HEK293 (cell line): ENCODE data around the gene BIN1.

Source experiments
- HOXA7 ChIP-seq: sonication (generic); formaldehyde crosslinking; IDR thresholded peaks from 2 replicates; pipeline ENCODE4 v1.8.1; 2022; ENCODE audit warnings: missing genetic modification reagents, borderline replicate concordance
- KLF1 ChIP-seq: fragments of 450-650 bp; formaldehyde crosslinking; IDR thresholded peaks from 2 replicates; pipeline ENCODE4 v1.5.1; 2016; ENCODE audit warnings: missing biosample characterization, missing genetic modification characterization
- KLF10 ChIP-seq: fragments of 450-650 bp; IDR thresholded peaks from 2 replicates; pipeline ENCODE4 v1.5.1; 2018; ENCODE audit warnings: missing biosample characterization, mild to moderate bottlenecking, missing genetic modification characterization
- MEIS1 ChIP-seq: sonication (generic); formaldehyde crosslinking; IDR thresholded peaks from 2 replicates; pipeline ENCODE4 v1.8.1; 2022; ENCODE audit warnings: missing genetic modification reagents, mild to moderate bottlenecking, borderline replicate concordance
- MYNN ChIP-seq: fragments of 450-650 bp; formaldehyde crosslinking; IDR thresholded peaks from 2 replicates; pipeline ENCODE4 v1.5.1; 2016; ENCODE audit warnings: missing biosample characterization, missing genetic modification characterization, borderline replicate concordance
- ZBTB20 ChIP-seq: fragments of 450-650 bp; formaldehyde crosslinking; IDR thresholded peaks from 2 replicates; pipeline ENCODE4 v1.5.1; 2016; ENCODE audit warnings: missing biosample characterization, missing genetic modification characterization
- ZNF169 ChIP-seq: fragments of 450-650 bp; formaldehyde crosslinking; IDR thresholded peaks from 2 replicates; pipeline ENCODE4 v1.5.1; 2016; ENCODE audit warnings: missing biosample characterization, missing genetic modification characterization
- ZNF747 ChIP-seq: fragments of 450-650 bp; formaldehyde crosslinking; IDR thresholded peaks from 2 replicates; pipeline ENCODE4 v1.5.1; 2016; ENCODE audit warnings: missing biosample characterization, missing genetic modification characterization
- TF ChIP-seq, protein P1 (sequence below): fragments of 450-650 bp; formaldehyde crosslinking; IDR thresholded peaks from 2 replicates; pipeline ENCODE4 v1.5.1; 2016; ENCODE audit warnings: missing biosample characterization, missing genetic modification characterization
- TF ChIP-seq, protein P2 (sequence below): sonication (generic); formaldehyde crosslinking; IDR thresholded peaks from 2 replicates; pipeline ENCODE4 v1.8.1; 2022; ENCODE audit warnings: mild to moderate bottlenecking, moderate library complexity, missing genetic modification reagents
- TF ChIP-seq, protein P3 (sequence below): fragments of 450-650 bp; formaldehyde crosslinking; IDR thresholded peaks from 2 replicates; pipeline ENCODE4 v1.5.1; 2016; ENCODE audit warnings: missing biosample characterization, missing genetic modification characterization
- TF ChIP-seq, protein P4 (sequence below): fragments of 450-650 bp; IDR thresholded peaks from 2 replicates; pipeline ENCODE4 v1.5.1; 2018; ENCODE audit warnings: missing biosample characterization, missing genetic modification characterization
- TF ChIP-seq, protein P5 (sequence below): fragments of 450-650 bp; formaldehyde crosslinking; IDR thresholded peaks from 2 replicates; pipeline ENCODE4 v1.5.1; 2016; ENCODE audit warnings: missing biosample characterization, missing genetic modification characterization
- TF ChIP-seq, protein P6 (sequence below): fragments of 450-650 bp; formaldehyde crosslinking; IDR thresholded peaks from 2 replicates; pipeline ENCODE4 v1.5.1; 2016; ENCODE audit warnings: missing biosample characterization, missing genetic modification characterization

DNA sequence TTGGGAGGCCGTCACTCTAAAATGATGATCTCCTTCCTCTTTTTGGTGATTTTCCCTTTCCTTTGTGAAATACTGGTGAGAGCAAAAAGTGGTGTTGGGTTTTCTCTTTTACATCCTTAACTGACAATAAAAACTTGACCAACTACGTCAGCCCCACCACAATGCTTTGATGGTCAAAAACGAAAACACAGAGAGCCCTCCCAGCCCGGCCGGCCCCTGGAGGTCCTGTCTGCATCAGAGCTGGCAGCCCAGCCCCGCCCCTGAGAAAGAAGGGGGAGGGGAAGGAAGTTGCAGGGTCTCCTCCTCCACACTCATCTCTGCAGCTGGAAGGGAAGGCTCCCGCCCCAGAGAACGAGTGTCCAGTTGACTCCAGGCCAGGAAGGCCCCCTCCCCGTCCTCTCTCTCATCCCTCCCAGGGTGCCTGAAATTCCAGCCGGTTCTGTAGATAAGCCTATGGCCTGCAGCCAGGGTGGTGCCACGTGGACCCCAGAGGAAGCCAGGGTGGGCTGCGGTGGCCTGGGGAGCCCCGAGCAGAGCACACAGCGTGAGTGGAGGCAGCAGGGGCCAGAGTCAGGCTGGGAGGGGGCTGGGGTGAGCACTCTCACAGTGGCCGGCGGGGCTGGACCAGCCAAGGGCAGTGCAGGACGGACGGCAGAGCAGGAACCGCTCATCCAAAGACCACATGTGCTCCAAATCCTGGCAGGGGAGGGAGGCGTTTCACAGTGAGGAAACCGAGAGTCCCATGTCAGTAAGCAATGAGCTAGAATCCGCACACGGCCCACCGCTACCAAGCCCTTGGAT is 19.8 kb downstream of the BIN1 start:
- TF ChIP-seq, protein P1, sequence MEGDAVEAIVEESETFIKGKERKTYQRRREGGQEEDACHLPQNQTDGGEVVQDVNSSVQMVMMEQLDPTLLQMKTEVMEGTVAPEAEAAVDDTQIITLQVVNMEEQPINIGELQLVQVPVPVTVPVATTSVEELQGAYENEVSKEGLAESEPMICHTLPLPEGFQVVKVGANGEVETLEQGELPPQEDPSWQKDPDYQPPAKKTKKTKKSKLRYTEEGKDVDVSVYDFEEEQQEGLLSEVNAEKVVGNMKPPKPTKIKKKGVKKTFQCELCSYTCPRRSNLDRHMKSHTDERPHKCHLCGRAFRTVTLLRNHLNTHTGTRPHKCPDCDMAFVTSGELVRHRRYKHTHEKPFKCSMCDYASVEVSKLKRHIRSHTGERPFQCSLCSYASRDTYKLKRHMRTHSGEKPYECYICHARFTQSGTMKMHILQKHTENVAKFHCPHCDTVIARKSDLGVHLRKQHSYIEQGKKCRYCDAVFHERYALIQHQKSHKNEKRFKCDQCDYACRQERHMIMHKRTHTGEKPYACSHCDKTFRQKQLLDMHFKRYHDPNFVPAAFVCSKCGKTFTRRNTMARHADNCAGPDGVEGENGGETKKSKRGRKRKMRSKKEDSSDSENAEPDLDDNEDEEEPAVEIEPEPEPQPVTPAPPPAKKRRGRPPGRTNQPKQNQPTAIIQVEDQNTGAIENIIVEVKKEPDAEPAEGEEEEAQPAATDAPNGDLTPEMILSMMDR (tag by site-specific recombination): no peak
- TF ChIP-seq, protein P2, sequence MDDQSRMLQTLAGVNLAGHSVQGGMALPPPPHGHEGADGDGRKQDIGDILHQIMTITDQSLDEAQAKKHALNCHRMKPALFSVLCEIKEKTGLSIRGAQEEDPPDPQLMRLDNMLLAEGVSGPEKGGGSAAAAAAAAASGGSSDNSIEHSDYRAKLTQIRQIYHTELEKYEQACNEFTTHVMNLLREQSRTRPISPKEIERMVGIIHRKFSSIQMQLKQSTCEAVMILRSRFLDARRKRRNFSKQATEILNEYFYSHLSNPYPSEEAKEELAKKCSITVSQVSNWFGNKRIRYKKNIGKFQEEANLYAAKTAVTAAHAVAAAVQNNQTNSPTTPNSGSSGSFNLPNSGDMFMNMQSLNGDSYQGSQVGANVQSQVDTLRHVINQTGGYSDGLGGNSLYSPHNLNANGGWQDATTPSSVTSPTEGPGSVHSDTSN (CRISPR knock-in tag): no peak
- no peak for TF ChIP-seq MEIS1
- no peak for TF ChIP-seq KLF10 (tag by site-specific recombination)
- TF ChIP-seq HOXA7 (CRISPR knock-in tag): no peak
- TF ChIP-seq, protein P3, sequence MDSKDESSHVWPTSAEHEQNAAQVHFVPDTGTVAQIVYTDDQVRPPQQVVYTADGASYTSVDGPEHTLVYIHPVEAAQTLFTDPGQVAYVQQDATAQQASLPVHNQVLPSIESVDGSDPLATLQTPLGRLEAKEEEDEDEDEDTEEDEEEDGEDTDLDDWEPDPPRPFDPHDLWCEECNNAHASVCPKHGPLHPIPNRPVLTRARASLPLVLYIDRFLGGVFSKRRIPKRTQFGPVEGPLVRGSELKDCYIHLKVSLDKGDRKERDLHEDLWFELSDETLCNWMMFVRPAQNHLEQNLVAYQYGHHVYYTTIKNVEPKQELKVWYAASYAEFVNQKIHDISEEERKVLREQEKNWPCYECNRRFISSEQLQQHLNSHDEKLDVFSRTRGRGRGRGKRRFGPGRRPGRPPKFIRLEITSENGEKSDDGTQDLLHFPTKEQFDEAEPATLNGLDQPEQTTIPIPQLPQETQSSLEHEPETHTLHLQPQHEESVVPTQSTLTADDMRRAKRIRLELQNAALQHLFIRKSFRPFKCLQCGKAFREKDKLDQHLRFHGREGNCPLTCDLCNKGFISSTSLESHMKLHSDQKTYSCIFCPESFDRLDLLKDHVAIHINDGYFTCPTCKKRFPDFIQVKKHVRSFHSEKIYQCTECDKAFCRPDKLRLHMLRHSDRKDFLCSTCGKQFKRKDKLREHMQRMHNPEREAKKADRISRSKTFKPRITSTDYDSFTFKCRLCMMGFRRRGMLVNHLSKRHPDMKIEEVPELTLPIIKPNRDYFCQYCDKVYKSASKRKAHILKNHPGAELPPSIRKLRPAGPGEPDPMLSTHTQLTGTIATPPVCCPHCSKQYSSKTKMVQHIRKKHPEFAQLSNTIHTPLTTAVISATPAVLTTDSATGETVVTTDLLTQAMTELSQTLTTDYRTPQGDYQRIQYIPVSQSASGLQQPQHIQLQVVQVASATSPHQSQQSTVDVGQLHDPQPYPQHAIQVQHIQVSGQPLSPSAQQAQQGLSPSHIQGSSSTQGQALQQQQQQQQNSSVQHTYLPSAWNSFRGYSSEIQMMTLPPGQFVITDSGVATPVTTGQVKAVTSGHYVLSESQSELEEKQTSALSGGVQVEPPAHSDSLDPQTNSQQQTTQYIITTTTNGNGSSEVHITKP (tag by site-specific recombination): no peak
- TF ChIP-seq, protein P4, sequence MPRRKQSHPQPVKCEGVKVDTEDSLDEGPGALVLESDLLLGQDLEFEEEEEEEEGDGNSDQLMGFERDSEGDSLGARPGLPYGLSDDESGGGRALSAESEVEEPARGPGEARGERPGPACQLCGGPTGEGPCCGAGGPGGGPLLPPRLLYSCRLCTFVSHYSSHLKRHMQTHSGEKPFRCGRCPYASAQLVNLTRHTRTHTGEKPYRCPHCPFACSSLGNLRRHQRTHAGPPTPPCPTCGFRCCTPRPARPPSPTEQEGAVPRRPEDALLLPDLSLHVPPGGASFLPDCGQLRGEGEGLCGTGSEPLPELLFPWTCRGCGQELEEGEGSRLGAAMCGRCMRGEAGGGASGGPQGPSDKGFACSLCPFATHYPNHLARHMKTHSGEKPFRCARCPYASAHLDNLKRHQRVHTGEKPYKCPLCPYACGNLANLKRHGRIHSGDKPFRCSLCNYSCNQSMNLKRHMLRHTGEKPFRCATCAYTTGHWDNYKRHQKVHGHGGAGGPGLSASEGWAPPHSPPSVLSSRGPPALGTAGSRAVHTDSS (tag by site-specific recombination): no peak
- no peak for TF ChIP-seq MYNN (tag by site-specific recombination)
- TF ChIP-seq, protein P5, sequence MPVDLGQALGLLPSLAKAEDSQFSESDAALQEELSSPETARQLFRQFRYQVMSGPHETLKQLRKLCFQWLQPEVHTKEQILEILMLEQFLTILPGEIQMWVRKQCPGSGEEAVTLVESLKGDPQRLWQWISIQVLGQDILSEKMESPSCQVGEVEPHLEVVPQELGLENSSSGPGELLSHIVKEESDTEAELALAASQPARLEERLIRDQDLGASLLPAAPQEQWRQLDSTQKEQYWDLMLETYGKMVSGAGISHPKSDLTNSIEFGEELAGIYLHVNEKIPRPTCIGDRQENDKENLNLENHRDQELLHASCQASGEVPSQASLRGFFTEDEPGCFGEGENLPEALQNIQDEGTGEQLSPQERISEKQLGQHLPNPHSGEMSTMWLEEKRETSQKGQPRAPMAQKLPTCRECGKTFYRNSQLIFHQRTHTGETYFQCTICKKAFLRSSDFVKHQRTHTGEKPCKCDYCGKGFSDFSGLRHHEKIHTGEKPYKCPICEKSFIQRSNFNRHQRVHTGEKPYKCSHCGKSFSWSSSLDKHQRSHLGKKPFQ (tag by site-specific recombination): no peak
- TF ChIP-seq, protein P6, sequence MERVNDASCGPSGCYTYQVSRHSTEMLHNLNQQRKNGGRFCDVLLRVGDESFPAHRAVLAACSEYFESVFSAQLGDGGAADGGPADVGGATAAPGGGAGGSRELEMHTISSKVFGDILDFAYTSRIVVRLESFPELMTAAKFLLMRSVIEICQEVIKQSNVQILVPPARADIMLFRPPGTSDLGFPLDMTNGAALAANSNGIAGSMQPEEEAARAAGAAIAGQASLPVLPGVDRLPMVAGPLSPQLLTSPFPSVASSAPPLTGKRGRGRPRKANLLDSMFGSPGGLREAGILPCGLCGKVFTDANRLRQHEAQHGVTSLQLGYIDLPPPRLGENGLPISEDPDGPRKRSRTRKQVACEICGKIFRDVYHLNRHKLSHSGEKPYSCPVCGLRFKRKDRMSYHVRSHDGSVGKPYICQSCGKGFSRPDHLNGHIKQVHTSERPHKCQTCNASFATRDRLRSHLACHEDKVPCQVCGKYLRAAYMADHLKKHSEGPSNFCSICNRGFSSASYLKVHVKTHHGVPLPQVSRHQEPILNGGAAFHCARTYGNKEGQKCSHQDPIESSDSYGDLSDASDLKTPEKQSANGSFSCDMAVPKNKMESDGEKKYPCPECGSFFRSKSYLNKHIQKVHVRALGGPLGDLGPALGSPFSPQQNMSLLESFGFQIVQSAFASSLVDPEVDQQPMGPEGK: no peak
- no peak for TF ChIP-seq ZNF747
- TF ChIP-seq ZNF169 (tag by site-specific recombination): no peak
- TF ChIP-seq KLF1 (tag by site-specific recombination): no peak
- no peak for TF ChIP-seq ZBTB20 (tag by site-specific recombination)
